ENCODE results near the gene CIART.

The CIART gene

GRCh38 chr1:150234566-150235293 lies 47.6 kb upstream of the CIART start:
- Histone ChIP-seq H3K4me2 (ENCODE audit: low read length) (peak overlapping the region; percentile 88), H2AFZ (ENCODE audit: low read depth, low read length) (no peak overlapping the region), H3K9ac (ENCODE audit: low read length) (peak overlapping the region; percentile 99), H3K4me1 (ENCODE audit: low read length) (peaks cover 21% of the 10 kb centered on the region), H3K4me3 (ENCODE audit: low read length) (peak overlapping the region; percentile 90), H3K9me3 (ENCODE audit: insufficient read depth, low read length) (no peaks in the 10 kb centered on the region), H3K27ac (ENCODE audit: low read length) (peak overlapping the region; percentile 92), H3K36me3 (replicated peaks; ENCODE audit: low read depth, low read length) (peaks cover 17% of the 10 kb centered on the region), H3K79me2 (ENCODE audit: low read length) (peaks cover 69% of the 10 kb centered on the region), H4K20me1 (ENCODE audit: insufficient read depth, low read length) (peaks cover 13% of the 10 kb centered on the region), H3K27me3 (ENCODE audit: low read depth, low read length) (no peaks in the 10 kb centered on the region)
- no peak for TF ChIP-seq EZH2phosphoT487 (IDR thresholded peaks at IDR 0.05; ENCODE audit: low read depth)
- TF ChIP-seq CTCF (IDR thresholded peaks at IDR 0.05; ENCODE audit: low read depth, low read length), result no peak

GRCh38 chr1:150235294-150235851 lies 47.0 kb upstream of the CIART start:
- H3K79me2 ChIP-seq (ENCODE audit: low read length), result peaks cover 62% of the 10 kb centered on the region
- peaks cover 13% of the 10 kb centered on the region for H4K20me1 ChIP-seq (ENCODE audit: insufficient read depth, low read length)
- H3K9ac ChIP-seq (ENCODE audit: low read length), result peak overlapping the region; percentile 99
- peaks cover 11% of the 10 kb centered on the region for H3K36me3 ChIP-seq (replicated peaks; ENCODE audit: low read depth, low read length)
- H3K27me3 ChIP-seq (ENCODE audit: low read depth, low read length), result no peaks in the 10 kb centered on the region
- H3K4me2 ChIP-seq (ENCODE audit: low read length), result peak overlapping the region; percentile 88
- no peaks in the 10 kb centered on the region for H3K9me3 ChIP-seq (ENCODE audit: insufficient read depth, low read length)
- TF ChIP-seq CTCF (IDR thresholded peaks at IDR 0.05; ENCODE audit: low read depth, low read length) (peak; percentile 34), EZH2phosphoT487 (IDR thresholded peaks at IDR 0.05; ENCODE audit: low read depth) (no peak)
- H3K27ac ChIP-seq (ENCODE audit: low read length), result peak overlapping the region; percentile 92
- peak overlapping the region; percentile 90 for H3K4me3 ChIP-seq (ENCODE audit: low read length)
- H3K4me1 ChIP-seq (ENCODE audit: low read length), result peaks cover 21% of the 10 kb centered on the region
- no peak overlapping the region for H2AFZ ChIP-seq (ENCODE audit: low read depth, low read length)

- Histone ChIP-seq H3K79me2 (ENCODE audit: low read length) (peaks cover 56% of the 10 kb centered on the region), H3K4me1 (ENCODE audit: low read length) (peaks cover 21% of the 10 kb centered on the region), H3K4me2 (ENCODE audit: low read length) (peak within 1 kb of the TSS; percentile 88), H3K36me3 (replicated peaks; ENCODE audit: low read depth, low read length) (peaks cover 7% of the 10 kb centered on the region), H3K27ac (ENCODE audit: low read length) (peak within 1 kb of the TSS; percentile 92), H2AFZ (ENCODE audit: low read depth, low read length) (peak within 1 kb of the TSS; percentile 63; the same call in 1 of the 2 replicates), H3K4me3 (ENCODE audit: low read length) (peak within 1 kb of the TSS; percentile 90), H3K27me3 (ENCODE audit: low read depth, low read length) (no peaks in the 10 kb centered on the region), H3K9ac (ENCODE audit: low read length) (peak within 1 kb of the TSS; percentile 99), H4K20me1 (ENCODE audit: insufficient read depth, low read length) (peaks cover 13% of the 10 kb centered on the region), H3K9me3 (ENCODE audit: insufficient read depth, low read length) (no peaks in the 10 kb centered on the region)
- no peak for TF ChIP-seq CTCF (IDR thresholded peaks at IDR 0.05; ENCODE audit: low read depth, low read length)
- no peak for TF ChIP-seq EZH2phosphoT487 (IDR thresholded peaks at IDR 0.05; ENCODE audit: low read depth)
Measured at GRCh38 chr1:150235852-150236613, 46.3 kb upstream of the CIART start, which contains the start of gene ANP32E. ANP32E (minus strand) TSS chr1:150236112; CDS start chr1:150235786, 326 bp downstream.

Data from OCI-LY3 (cell line).